Panc1 (cell line): Measurements from ENCODE around the gene PLEKHM2.

Experiments used
- POLR2AphosphoS5 ChIP-seq: IDR thresholded peaks from 2 replicates; pipeline ENCODE4 v1.6.1; 2012; ENCODE audit warnings: mild to moderate bottlenecking, low read depth, low read length, moderate library complexity
- SIN3A ChIP-seq: IDR thresholded peaks from 2 replicates; pipeline ENCODE4 v1.6.1; 2012; ENCODE audit warnings: low read depth, mild to moderate bottlenecking, low read length, moderate library complexity, borderline replicate concordance; ENCODE audit not compliant: insufficient read depth
- TCF7L2 ChIP-seq: IDR thresholded peaks from 2 replicates; pipeline ENCODE4 v1.6.1; 2011; ENCODE audit warnings: mild to moderate bottlenecking, low read depth, low read length, inconsistent platforms
- TF ChIP-seq, protein P1 (sequence below): fragments of 450-650 bp; IDR thresholded peaks from 2 replicates; pipeline ENCODE4 v1.5.1; 2017; ENCODE audit warnings: mild to moderate bottlenecking
- TF ChIP-seq, protein P2 (sequence below), 2 experiments: IDR thresholded peaks; 2 replicates each; pipeline ENCODE4 v1.6.1; 2011 to 2012; ENCODE audit warnings: low read depth in 2 of 2, control low read depth in 1 of 2, low read length in 1 of 2, mild to moderate bottlenecking in 1 of 2, moderate library complexity in 1 of 2; ENCODE audit not compliant: insufficient read depth in 1 of 2

DNA sequence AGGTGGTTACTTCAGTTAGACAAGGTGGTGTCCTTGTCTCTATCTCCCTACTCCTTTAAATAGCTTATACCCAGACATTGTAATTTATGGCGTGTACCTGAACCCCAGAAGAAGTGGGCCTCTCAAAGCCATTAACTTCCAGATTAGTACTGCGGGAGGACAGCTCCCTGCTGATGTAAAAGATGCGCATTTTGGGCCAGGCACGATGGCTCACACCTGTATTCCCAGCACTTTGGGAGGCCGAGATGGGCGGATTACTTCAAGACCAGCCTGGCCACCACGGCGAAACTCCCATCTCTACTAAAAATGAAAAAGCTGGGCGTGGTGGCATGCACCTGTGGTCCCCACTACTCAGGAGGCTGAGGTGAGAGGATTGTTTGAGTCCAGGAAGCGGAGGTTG is 15.0 kb upstream of the PLEKHM2 start:
- TF ChIP-seq, protein P1, sequence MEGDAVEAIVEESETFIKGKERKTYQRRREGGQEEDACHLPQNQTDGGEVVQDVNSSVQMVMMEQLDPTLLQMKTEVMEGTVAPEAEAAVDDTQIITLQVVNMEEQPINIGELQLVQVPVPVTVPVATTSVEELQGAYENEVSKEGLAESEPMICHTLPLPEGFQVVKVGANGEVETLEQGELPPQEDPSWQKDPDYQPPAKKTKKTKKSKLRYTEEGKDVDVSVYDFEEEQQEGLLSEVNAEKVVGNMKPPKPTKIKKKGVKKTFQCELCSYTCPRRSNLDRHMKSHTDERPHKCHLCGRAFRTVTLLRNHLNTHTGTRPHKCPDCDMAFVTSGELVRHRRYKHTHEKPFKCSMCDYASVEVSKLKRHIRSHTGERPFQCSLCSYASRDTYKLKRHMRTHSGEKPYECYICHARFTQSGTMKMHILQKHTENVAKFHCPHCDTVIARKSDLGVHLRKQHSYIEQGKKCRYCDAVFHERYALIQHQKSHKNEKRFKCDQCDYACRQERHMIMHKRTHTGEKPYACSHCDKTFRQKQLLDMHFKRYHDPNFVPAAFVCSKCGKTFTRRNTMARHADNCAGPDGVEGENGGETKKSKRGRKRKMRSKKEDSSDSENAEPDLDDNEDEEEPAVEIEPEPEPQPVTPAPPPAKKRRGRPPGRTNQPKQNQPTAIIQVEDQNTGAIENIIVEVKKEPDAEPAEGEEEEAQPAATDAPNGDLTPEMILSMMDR = no peak
- TF ChIP-seq POLR2AphosphoS5 = no peak
- no peak for TF ChIP-seq TCF7L2
- no peak for TF ChIP-seq SIN3A
- TF ChIP-seq, protein P2, sequence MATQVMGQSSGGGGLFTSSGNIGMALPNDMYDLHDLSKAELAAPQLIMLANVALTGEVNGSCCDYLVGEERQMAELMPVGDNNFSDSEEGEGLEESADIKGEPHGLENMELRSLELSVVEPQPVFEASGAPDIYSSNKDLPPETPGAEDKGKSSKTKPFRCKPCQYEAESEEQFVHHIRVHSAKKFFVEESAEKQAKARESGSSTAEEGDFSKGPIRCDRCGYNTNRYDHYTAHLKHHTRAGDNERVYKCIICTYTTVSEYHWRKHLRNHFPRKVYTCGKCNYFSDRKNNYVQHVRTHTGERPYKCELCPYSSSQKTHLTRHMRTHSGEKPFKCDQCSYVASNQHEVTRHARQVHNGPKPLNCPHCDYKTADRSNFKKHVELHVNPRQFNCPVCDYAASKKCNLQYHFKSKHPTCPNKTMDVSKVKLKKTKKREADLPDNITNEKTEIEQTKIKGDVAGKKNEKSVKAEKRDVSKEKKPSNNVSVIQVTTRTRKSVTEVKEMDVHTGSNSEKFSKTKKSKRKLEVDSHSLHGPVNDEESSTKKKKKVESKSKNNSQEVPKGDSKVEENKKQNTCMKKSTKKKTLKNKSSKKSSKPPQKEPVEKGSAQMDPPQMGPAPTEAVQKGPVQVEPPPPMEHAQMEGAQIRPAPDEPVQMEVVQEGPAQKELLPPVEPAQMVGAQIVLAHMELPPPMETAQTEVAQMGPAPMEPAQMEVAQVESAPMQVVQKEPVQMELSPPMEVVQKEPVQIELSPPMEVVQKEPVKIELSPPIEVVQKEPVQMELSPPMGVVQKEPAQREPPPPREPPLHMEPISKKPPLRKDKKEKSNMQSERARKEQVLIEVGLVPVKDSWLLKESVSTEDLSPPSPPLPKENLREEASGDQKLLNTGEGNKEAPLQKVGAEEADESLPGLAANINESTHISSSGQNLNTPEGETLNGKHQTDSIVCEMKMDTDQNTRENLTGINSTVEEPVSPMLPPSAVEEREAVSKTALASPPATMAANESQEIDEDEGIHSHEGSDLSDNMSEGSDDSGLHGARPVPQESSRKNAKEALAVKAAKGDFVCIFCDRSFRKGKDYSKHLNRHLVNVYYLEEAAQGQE (IDR thresholded peaks at IDR 0.05; ENCODE audit: insufficient read depth in 1 of 2, low read depth in 2 of 2, low read length in 1 of 2) = no peak
